Inflammatory macrophage treated with lipopolysaccharide for 4 hours (primary cell): ENCODE data around the gene PRSS53.

ENCODE experiments used
- DNase-seq: peaks from one replicate; pipeline ENCODE4 v3.0.0-alpha.2; 2020

Gene PRSS53

GRCh38 chr16:31077592-31078396 lies 10.9 kb downstream of the PRSS53 start:
- DNase-seq = no peak

- no peak for DNase-seq
Measured at GRCh38 chr16:31077024-31077423, 11.7 kb downstream of the PRSS53 start.

- DNase-seq = no peak
Measured at GRCh38 chr16:31076319-31076718, 12.4 kb downstream of the PRSS53 start.

- DNase-seq = no peak
Measured at GRCh38 chr16:31074814-31075183, 13.9 kb downstream of the PRSS53 start.

- DNase-seq = peak; percentile 100
Measured at GRCh38 chr16:31073970-31074813, 14.6 kb downstream of the PRSS53 start, which contains the start of the genes ZNF646 and ZNF668. ZNF646 (plus strand) TSS chr16:31074422; CDS start chr16:31076325, 1,903 bp downstream. ZNF668 (minus strand) TSS chr16:31074240; CDS start chr16:31064459, 9,781 bp downstream.

- DNase-seq = peak; percentile 93
Measured at GRCh38 chr16:31073142-31073969, 15.4 kb downstream of the PRSS53 start.

GRCh38 chr16:31072540-31073141 lies 16.1 kb downstream of the PRSS53 start:
- peak; percentile 19 for DNase-seq

GRCh38 chr16:31071861-31072260 lies 16.9 kb downstream of the PRSS53 start:
- peak; percentile 53 for DNase-seq

GRCh38 chr16:31067342-31067741 lies 21.4 kb downstream of the PRSS53 start:
- no peak for DNase-seq

GRCh38 chr16:31064882-31065461 lies 23.8 kb downstream of the PRSS53 start:
- DNase-seq = no peak

- DNase-seq = no peak
Measured at GRCh38 chr16:31063843-31064611, 24.7 kb downstream of the PRSS53 start.

- no peak for DNase-seq
Measured at GRCh38 chr16:31063495-31063842, 25.3 kb downstream of the PRSS53 start.

- DNase-seq = no peak
Measured at GRCh38 chr16:31061813-31062440, 26.8 kb downstream of the PRSS53 start.

GRCh38 chr16:31061126-31061812 lies 27.5 kb downstream of the PRSS53 start:
- no peak for DNase-seq

GRCh38 chr16:31055613-31056012 lies 33.1 kb downstream of the PRSS53 start:
- no peak for DNase-seq

GRCh38 chr16:31052114-31052513 lies 36.6 kb downstream of the PRSS53 start:
- peak; percentile 94 for DNase-seq

GRCh38 chr16:31050280-31051030 lies 38.3 kb downstream of the PRSS53 start:
- no peak for DNase-seq

- DNase-seq = no peak
Measured at GRCh38 chr16:31043898-31044481, 44.8 kb downstream of the PRSS53 start.

- DNase-seq = no peak
Measured at GRCh38 chr16:31043352-31043751, 45.4 kb downstream of the PRSS53 start.
